Prostate gland (tissue), 2 donors: Measurements from ENCODE around the gene UBASH3B.

ENCODE experiments used
- POLR2A ChIP-seq: fragments of 450-650 bp; IDR thresholded peaks from one replicate; pipeline ENCODE4 v1.6.1; 2016; ENCODE audit warnings: antibody characterized with exemption, mild to moderate bottlenecking
- POLR2AphosphoS5 ChIP-seq: sonication (generic); formaldehyde crosslinking; IDR thresholded peaks from one replicate; pipeline ENCODE4 v1.6.1; 2017; ENCODE audit warnings: antibody characterized with exemption
- TF ChIP-seq, protein P1 (sequence below), 4 experiments: fragments of 200-600 bp in 2 of 4; fragments of 450-650 bp in 2 of 4; sonication (generic) in 2 of 4; IDR thresholded peaks; 1 replicate in 3 of 4; 2 replicates in 1 of 4; pipeline ENCODE4 v1.5.1; 2016 to 2019; ENCODE audit warnings: antibody characterized with exemption in 4 of 4, mild to moderate bottlenecking in 2 of 4, moderate library complexity in 2 of 4

DNA sequence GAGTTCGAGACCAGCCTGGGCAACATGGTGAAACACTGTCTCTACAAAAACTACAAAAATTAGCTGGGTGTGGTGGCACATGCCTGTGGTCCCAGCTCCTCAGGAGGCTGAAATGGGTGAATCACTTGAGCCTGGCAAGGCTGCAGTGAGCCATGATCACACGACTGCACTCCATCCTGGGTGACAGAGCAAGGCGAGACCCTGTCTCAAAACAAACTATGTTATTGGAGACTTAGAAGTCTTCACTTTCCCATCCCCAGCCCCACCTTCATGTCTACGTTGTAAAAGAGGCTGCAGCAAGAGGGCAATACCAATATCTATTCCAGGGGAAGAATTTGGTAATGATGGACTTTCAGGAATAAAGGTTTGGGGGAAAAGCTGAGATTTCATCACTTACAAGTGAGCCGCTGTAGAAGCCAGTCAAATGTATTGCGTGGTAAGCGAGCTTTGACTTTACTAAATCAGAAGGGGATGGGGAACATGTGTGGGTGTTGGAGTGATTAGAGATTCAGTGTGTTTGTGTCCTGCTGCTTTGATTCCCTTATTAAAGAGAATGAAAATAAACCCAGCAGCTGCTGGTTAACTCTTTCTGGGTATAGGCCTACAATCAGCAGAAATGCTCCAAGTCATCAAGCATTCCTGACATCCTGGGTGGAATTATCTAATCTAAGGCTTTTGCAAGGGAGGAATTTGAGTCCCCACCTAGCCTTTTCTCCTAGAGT, 53.7 kb downstream of the UBASH3B start:
- TF ChIP-seq, protein P1, sequence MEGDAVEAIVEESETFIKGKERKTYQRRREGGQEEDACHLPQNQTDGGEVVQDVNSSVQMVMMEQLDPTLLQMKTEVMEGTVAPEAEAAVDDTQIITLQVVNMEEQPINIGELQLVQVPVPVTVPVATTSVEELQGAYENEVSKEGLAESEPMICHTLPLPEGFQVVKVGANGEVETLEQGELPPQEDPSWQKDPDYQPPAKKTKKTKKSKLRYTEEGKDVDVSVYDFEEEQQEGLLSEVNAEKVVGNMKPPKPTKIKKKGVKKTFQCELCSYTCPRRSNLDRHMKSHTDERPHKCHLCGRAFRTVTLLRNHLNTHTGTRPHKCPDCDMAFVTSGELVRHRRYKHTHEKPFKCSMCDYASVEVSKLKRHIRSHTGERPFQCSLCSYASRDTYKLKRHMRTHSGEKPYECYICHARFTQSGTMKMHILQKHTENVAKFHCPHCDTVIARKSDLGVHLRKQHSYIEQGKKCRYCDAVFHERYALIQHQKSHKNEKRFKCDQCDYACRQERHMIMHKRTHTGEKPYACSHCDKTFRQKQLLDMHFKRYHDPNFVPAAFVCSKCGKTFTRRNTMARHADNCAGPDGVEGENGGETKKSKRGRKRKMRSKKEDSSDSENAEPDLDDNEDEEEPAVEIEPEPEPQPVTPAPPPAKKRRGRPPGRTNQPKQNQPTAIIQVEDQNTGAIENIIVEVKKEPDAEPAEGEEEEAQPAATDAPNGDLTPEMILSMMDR (IDR thresholded peaks at IDR 0.05): no peak
- TF ChIP-seq POLR2A: no peak
- TF ChIP-seq POLR2AphosphoS5: no peak
